Measurements from ENCODE around the gene MAPK6. TPM values are rescaled to one million over a fixed set of nuclear protein-coding genes. Genes with fewer than 3 reads are reported as not detected.

The MAPK6 gene
- total and polyA plus RNA-seq, 2 of the 8 experiments (the other 6 are each of a cell fraction or from before 2014, with no cell fraction given), result 22.6 to 108 TPM

GRCh38 chr15:52056001-52056400 is 37.0 kb downstream of the MAPK6 start (continued):
- TF ChIP-seq, protein P1, sequence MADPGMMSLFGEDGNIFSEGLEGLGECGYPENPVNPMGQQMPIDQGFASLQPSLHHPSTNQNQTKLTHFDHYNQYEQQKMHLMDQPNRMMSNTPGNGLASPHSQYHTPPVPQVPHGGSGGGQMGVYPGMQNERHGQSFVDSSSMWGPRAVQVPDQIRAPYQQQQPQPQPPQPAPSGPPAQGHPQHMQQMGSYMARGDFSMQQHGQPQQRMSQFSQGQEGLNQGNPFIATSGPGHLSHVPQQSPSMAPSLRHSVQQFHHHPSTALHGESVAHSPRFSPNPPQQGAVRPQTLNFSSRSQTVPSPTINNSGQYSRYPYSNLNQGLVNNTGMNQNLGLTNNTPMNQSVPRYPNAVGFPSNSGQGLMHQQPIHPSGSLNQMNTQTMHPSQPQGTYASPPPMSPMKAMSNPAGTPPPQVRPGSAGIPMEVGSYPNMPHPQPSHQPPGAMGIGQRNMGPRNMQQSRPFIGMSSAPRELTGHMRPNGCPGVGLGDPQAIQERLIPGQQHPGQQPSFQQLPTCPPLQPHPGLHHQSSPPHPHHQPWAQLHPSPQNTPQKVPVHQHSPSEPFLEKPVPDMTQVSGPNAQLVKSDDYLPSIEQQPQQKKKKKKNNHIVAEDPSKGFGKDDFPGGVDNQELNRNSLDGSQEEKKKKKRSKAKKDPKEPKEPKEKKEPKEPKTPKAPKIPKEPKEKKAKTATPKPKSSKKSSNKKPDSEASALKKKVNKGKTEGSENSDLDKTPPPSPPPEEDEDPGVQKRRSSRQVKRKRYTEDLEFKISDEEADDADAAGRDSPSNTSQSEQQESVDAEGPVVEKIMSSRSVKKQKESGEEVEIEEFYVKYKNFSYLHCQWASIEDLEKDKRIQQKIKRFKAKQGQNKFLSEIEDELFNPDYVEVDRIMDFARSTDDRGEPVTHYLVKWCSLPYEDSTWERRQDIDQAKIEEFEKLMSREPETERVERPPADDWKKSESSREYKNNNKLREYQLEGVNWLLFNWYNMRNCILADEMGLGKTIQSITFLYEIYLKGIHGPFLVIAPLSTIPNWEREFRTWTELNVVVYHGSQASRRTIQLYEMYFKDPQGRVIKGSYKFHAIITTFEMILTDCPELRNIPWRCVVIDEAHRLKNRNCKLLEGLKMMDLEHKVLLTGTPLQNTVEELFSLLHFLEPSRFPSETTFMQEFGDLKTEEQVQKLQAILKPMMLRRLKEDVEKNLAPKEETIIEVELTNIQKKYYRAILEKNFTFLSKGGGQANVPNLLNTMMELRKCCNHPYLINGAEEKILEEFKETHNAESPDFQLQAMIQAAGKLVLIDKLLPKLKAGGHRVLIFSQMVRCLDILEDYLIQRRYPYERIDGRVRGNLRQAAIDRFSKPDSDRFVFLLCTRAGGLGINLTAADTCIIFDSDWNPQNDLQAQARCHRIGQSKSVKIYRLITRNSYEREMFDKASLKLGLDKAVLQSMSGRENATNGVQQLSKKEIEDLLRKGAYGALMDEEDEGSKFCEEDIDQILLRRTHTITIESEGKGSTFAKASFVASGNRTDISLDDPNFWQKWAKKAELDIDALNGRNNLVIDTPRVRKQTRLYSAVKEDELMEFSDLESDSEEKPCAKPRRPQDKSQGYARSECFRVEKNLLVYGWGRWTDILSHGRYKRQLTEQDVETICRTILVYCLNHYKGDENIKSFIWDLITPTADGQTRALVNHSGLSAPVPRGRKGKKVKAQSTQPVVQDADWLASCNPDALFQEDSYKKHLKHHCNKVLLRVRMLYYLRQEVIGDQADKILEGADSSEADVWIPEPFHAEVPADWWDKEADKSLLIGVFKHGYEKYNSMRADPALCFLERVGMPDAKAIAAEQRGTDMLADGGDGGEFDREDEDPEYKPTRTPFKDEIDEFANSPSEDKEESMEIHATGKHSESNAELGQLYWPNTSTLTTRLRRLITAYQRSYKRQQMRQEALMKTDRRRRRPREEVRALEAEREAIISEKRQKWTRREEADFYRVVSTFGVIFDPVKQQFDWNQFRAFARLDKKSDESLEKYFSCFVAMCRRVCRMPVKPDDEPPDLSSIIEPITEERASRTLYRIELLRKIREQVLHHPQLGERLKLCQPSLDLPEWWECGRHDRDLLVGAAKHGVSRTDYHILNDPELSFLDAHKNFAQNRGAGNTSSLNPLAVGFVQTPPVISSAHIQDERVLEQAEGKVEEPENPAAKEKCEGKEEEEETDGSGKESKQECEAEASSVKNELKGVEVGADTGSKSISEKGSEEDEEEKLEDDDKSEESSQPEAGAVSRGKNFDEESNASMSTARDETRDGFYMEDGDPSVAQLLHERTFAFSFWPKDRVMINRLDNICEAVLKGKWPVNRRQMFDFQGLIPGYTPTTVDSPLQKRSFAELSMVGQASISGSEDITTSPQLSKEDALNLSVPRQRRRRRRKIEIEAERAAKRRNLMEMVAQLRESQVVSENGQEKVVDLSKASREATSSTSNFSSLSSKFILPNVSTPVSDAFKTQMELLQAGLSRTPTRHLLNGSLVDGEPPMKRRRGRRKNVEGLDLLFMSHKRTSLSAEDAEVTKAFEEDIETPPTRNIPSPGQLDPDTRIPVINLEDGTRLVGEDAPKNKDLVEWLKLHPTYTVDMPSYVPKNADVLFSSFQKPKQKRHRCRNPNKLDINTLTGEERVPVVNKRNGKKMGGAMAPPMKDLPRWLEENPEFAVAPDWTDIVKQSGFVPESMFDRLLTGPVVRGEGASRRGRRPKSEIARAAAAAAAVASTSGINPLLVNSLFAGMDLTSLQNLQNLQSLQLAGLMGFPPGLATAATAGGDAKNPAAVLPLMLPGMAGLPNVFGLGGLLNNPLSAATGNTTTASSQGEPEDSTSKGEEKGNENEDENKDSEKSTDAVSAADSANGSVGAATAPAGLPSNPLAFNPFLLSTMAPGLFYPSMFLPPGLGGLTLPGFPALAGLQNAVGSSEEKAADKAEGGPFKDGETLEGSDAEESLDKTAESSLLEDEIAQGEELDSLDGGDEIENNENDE (IDR thresholded peaks at IDR 0.05; ENCODE audit: insufficient replicate concordance, low read length), result no peak
- TF ChIP-seq, protein P2, sequence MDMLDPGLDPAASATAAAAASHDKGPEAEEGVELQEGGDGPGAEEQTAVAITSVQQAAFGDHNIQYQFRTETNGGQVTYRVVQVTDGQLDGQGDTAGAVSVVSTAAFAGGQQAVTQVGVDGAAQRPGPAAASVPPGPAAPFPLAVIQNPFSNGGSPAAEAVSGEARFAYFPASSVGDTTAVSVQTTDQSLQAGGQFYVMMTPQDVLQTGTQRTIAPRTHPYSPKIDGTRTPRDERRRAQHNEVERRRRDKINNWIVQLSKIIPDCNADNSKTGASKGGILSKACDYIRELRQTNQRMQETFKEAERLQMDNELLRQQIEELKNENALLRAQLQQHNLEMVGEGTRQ (IDR thresholded peaks at IDR 0.05; ENCODE audit: low read length), result no peak
- TF ChIP-seq SIX5 (IDR thresholded peaks at IDR 0.05; ENCODE audit: low read depth, low read length) (no peak), ZNF274 (IDR thresholded peaks at IDR 0.05; ENCODE audit: borderline replicate concordance, extremely low read depth, low read length) (no peak), MAFK (IDR thresholded peaks at IDR 0.05; ENCODE audit: low read depth, low read length) (no peak), CEBPB (IDR thresholded peaks at IDR 0.05; ENCODE audit: low read depth, low read length) (no peak), SIN3A (conservative IDR thresholded peaks at IDR 0.05 in 1 of 2, IDR thresholded peaks at IDR 0.05 in 1 of 2; ENCODE audit: low read depth in 1 of 2, low read length in 2 of 2) (no peak), RAD21 (IDR thresholded peaks at IDR 0.05 in 1 of 2, conservative IDR thresholded peaks at IDR 0.05 in 1 of 2; ENCODE audit: low read depth in 2 of 2, low read length in 2 of 2) (no peak), CHD1 (IDR thresholded peaks at IDR 0.05; ENCODE audit: low read depth, low read length) (no peak)
- TF ChIP-seq, protein P3, sequence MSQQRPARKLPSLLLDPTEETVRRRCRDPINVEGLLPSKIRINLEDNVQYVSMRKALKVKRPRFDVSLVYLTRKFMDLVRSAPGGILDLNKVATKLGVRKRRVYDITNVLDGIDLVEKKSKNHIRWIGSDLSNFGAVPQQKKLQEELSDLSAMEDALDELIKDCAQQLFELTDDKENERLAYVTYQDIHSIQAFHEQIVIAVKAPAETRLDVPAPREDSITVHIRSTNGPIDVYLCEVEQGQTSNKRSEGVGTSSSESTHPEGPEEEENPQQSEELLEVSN (IDR thresholded peaks at IDR 0.05), result no peak

Data from H1 (cell line).